IPS DF 6.9 (cell line): ENCODE data around the gene PLEKHH1.
A peak's percentile ranks its signal among the peaks of the same experiment; 100 is the strongest.

Source experiments
- DNase-seq: peaks from one replicate; pipeline ENCODE4 v3.0.0-alpha.2; 2013; ENCODE audit warnings: low read depth, low spot score
- H3K27ac ChIP-seq: one replicate; pipeline ENCODE4 v1.5.1; 2013; ENCODE audit warnings: low read length, control low read depth
- H3K27me3 ChIP-seq: 2 replicates; pipeline ENCODE4 v1.6.1; 2013; ENCODE audit warnings: mild to moderate bottlenecking, low read length; ENCODE audit not compliant: control insufficient read depth, insufficient read depth
- H3K36me3 ChIP-seq: 2 replicates; pipeline ENCODE4 v1.6.1; 2013; ENCODE audit warnings: low read length; ENCODE audit not compliant: control insufficient read depth, insufficient read depth
- H3K4me1 ChIP-seq: 2 replicates; pipeline ENCODE4 v1.6.1; 2013; ENCODE audit warnings: low read length; ENCODE audit not compliant: control insufficient read depth, insufficient read depth
- H3K4me3 ChIP-seq: 2 replicates; pipeline ENCODE4 v1.5.1; 2013; ENCODE audit warnings: mild to moderate bottlenecking, low read length
- H3K9me3 ChIP-seq: 2 replicates; pipeline ENCODE4 v1.6.1; 2013; ENCODE audit warnings: low read length, inconsistent platforms; ENCODE audit not compliant: control insufficient read depth, insufficient read depth
- WGBS: extraction: QIAGEN DNeasy Blood & Tissue Kit; methylation state at CpG from one replicate; pipeline ENCODE4 v1.1.7; 2013; ENCODE audit warnings: mixed read lengths, missing lambda C conversion rate; ENCODE audit not compliant: insufficient read length, insufficient coverage; 5-methylcytosine and 5-hydroxymethylcytosine counted together

Gene PLEKHH1

GRCh38 chr14:67532998-67533753 is at the start of gene PLEKHH1:
Gene PLEKHH1 (plus strand): TSS chr14:67533290. CDS start chr14:67541868, 8,578 bp downstream.
- no CpG with 5 or more reads among the region's 86 CpGs for WGBS
- H3K27me3 ChIP-seq, result peaks cover 2% of the 10 kb centered on the region; the same call in 1 of the 2 replicates
- no peaks in the 10 kb centered on the region for H3K36me3 ChIP-seq
- no peak within 1 kb of the TSS for H3K27ac ChIP-seq
- DNase-seq, result no peak
- H3K4me3 ChIP-seq, result peak within 1 kb of the TSS; percentile 76
- H3K4me1 ChIP-seq, result 0 out of 2 replicates have a peak, but pooled peaks cover 1% of the 10 kb centered on the region
- no peaks in the 10 kb centered on the region for H3K9me3 ChIP-seq

DNA sequence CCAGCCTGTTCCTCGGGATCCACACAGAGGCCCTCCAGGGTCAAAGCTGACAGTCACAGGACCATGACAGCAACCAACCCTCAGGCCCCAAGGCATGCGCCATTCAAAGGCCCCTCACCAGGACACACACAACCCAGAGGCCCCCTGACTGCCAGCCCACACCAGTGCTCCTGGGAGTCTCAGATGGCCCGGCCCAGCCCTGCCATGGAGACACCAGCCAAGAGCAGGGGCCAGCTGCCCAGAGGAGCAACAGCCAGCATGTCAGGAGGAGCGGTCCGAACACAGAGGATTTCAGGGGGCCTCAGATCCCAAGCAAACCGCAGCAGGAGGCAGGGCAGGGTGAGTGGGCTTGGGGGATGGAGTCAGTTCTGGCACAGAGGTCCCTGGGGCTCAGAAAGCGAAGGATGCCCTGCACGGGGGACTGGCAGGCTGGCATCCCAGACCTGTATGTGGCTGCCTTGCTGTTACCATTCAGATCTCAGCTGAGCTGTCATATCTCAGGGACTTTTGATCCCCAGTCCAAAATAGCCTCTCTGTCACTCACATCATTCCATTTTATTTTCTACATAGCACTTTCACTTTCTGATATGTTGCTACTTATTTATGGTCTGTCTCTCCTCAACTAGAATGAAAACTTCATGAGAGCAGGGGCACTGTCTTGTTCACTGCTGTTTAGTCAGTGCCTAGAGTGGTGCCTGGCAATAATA is 49.4 kb upstream of the PLEKHH1 start:
- no CpG with 5 or more reads among the region's 8 CpGs for WGBS
- Histone ChIP-seq H3K27ac (no peak overlapping the region), H3K27me3 (no peaks in the 10 kb centered on the region), H3K36me3 (no peaks in the 10 kb centered on the region), H3K4me3 (no peak overlapping the region), H3K9me3 (no peaks in the 10 kb centered on the region), H3K4me1 (no peaks in the 10 kb centered on the region)
- DNase-seq, result no peak

DNA sequence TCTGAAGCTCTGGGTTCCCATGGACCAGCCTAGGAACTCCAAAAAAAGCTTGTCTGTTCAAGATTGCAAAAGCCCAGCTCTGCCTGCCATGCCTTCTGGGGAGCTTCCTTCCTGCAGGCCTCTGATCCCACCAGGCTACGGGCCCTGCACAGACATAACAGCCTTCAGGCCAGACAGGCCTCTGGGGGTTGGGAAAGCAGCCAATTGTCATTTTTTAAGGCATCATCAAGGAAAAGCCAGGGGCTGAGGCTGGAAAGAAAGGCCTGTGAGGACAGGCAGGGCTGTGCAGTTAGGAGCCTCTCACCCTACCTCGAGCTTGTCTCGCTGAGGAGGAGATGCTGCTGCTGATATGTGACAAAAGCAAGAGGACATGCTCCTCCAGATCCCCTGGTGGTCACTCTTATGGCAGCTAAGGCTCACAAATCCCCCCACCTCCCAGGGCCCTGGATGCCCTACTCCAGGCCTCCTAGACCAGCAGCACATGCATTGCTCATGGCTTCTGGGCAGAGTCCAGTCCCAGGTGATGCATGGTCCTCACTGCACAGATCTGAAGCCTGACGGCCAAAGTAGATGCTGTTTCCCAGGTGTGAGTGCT is 47.5 kb upstream of the PLEKHH1 start:
- H3K4me1 ChIP-seq, result no peaks in the 10 kb centered on the region
- H3K27ac ChIP-seq, result no peak overlapping the region
- H3K36me3 ChIP-seq, result no peaks in the 10 kb centered on the region
- no peak for DNase-seq
- no peaks in the 10 kb centered on the region for H3K9me3 ChIP-seq
- H3K27me3 ChIP-seq, result no peaks in the 10 kb centered on the region
- no CpG with 5 or more reads among the region's 4 CpGs for WGBS
- H3K4me3 ChIP-seq, result no peak overlapping the region

GRCh38 chr14:67486890-67487289 is 46.2 kb upstream of the PLEKHH1 start:
- no peaks in the 10 kb centered on the region for H3K27me3 ChIP-seq
- H3K36me3 ChIP-seq, result no peaks in the 10 kb centered on the region
- peaks cover 2% of the 10 kb centered on the region for H3K4me1 ChIP-seq
- no peak overlapping the region for H3K27ac ChIP-seq
- no peak for DNase-seq
- no CpG with 5 or more reads among the region's 4 CpGs for WGBS
- no peaks in the 10 kb centered on the region for H3K9me3 ChIP-seq
- H3K4me3 ChIP-seq, result no peak overlapping the region

- H3K36me3 ChIP-seq, result no peaks in the 10 kb centered on the region
- no peaks in the 10 kb centered on the region for H3K27me3 ChIP-seq
- WGBS, result 100% methylated on average over 1 of the region's 4 CpGs
- H3K4me3 ChIP-seq, result no peak overlapping the region
- no peaks in the 10 kb centered on the region for H3K9me3 ChIP-seq
- DNase-seq, result no peak
- H3K27ac ChIP-seq, result no peak overlapping the region
- H3K4me1 ChIP-seq, result peaks cover 4% of the 10 kb centered on the region
Measured at GRCh38 chr14:67487332-67487731, 45.8 kb upstream of the PLEKHH1 start.

- no peaks in the 10 kb centered on the region for H3K27me3 ChIP-seq
- H3K36me3 ChIP-seq, result no peaks in the 10 kb centered on the region
- no peak within 1 kb of the TSS for H3K27ac ChIP-seq
- DNase-seq, result no peak
- no peak within 1 kb of the TSS for H3K4me3 ChIP-seq
- H3K9me3 ChIP-seq, result no peaks in the 10 kb centered on the region
- H3K4me1 ChIP-seq, result peaks cover 4% of the 10 kb centered on the region
- no CpG with 5 or more reads among the region's 13 CpGs for WGBS
Measured at GRCh38 chr14:67487937-67488893, 44.9 kb upstream of the PLEKHH1 start, which contains the start of gene TMEM229B. Gene TMEM229B (minus strand): TSS chr14:67488721. CDS start chr14:67473923, 14,798 bp downstream.

DNA sequence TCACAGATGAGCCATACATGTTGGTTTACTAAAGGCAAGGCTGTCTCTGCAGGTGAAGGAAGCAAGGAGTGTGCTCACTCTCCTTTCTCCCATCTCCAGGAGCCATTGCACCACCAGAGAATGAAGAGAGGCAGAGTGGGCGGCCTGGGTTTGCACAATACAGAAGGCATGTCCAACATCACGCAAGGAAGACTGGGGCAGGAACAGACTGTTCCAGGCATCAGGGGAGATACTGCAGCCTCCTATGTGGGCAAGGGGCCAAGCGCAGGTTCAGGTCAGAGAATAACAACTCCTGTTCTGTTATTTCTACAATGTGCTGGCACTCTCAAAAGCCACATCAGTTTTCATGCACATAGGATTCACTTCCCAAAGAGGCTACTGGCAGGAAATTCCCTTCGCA is 42.9 kb upstream of the PLEKHH1 start:
- Histone ChIP-seq H3K36me3 (no peaks in the 10 kb centered on the region), H3K4me1 (peaks cover 4% of the 10 kb centered on the region)
- DNase-seq, result no peak

GRCh38 chr14:67491285-67491684 is 41.8 kb upstream of the PLEKHH1 start:
- Histone ChIP-seq H3K4me1 (peaks cover 4% of the 10 kb centered on the region), H3K4me3 (no peak overlapping the region), H3K36me3 (no peaks in the 10 kb centered on the region), H3K27me3 (no peaks in the 10 kb centered on the region), H3K27ac (no peak overlapping the region), H3K9me3 (no peaks in the 10 kb centered on the region; the same call in 1 of the 2 replicates)
- DNase-seq, result no peak
- WGBS, result no CpG with 5 or more reads among the region's 3 CpGs

More for the DNA sequence above, 42.9 kb upstream of the PLEKHH1 start:
- no peak overlapping the region for H3K27ac ChIP-seq
- no peak overlapping the region for H3K4me3 ChIP-seq
- WGBS, result no CpG with 5 or more reads among the region's 4 CpGs
- H3K9me3 ChIP-seq, result no peaks in the 10 kb centered on the region; the same call in 1 of the 2 replicates
- H3K27me3 ChIP-seq, result no peaks in the 10 kb centered on the region

DNA sequence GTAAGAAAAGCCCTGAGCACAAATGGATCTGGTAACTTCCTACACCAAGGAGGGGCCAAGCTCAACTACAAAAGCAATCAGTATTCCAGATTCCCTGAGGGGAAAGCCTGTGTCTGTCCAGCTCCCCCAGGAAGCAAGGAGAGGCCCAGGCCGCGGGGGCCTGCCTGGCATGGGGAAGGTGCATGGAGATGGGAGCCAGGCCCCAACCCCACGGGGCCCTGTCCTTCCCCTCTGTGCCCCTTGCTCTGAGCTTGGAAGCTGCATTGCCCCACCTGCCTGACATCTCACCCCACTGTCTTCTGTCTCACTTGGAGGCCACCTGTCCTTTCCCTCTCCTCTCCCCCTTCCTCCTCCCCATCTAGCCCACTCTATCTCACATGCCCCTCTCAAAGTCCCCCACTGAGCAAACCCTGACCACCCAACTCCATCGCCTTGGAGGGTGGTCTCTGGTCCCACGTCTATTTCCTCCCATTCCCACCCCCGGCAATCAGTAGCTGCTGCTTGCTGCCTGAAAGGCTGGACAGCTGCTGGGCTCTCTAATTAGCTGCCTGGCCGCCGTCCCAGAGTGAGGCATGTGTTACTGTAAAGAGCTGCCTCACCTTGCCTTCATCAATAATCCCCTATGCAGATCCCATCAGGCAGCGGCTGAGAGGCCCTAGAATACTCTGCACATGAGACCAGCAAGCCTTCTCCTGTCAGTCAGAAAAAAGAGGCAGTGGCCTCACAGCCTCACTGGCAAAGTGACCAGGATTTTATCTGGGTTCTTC is 41.2 kb upstream of the PLEKHH1 start:
- DNase-seq, result no peak
- H3K4me1 ChIP-seq, result peaks cover 4% of the 10 kb centered on the region
- WGBS, result no CpG with 5 or more reads among the region's 9 CpGs

More for the DNA sequence above, 41.2 kb upstream of the PLEKHH1 start:
- Histone ChIP-seq H3K9me3 (no peaks in the 10 kb centered on the region; the same call in 1 of the 2 replicates), H3K27ac (no peak overlapping the region), H3K27me3 (no peaks in the 10 kb centered on the region), H3K36me3 (no peaks in the 10 kb centered on the region), H3K4me3 (no peak overlapping the region)
